ENCODE results near the gene ZCCHC3. TPM values are rescaled to one million over a fixed set of nuclear protein-coding genes. Genes with fewer than 3 reads are reported as not detected.

The ZCCHC3 gene
- total RNA-seq, 1 experiment from 2014 or later: 43.6 TPM

DNA sequence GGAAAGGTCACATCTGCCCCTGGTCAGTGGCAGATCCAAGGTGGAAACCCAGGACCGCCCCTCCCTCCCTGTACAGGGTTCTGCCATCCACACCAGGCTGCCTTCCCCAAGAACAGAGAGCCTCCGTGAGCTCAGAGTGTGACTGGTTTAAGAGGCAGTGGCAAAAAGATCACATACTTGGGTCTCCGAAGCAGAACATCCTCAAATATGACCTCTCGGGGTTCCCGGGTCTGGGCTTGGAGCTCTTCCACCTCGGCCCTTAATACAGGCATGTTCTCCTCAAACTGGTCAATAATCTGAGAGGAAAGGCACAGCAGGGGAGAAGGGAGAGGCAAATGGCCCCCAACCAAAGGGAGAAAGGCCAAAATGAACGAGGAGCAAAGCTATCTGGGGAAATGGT is 21.6 kb upstream of the ZCCHC3 start:
- peaks cover 13% of the 10 kb centered on the region for H3K4me1 Mint-ChIP-seq
- POLR2A ChIA-PET: interaction anchor here (1.0 kb wide), 1 partner anchor 48 kb away, joined by 3 read pairs; no protein-coding TSS in a partner anchor
- ATAC-seq (no peak), DNase-seq (ENCODE audit: low spot score) (no peak)
- H3K4me3 Mint-ChIP-seq: no peak overlapping the region
- peaks cover 55% of the 10 kb centered on the region for H3K36me3 Mint-ChIP-seq
- H3K9me3 Mint-ChIP-seq: no peaks in the 10 kb centered on the region
- H3K27ac Mint-ChIP-seq: no peak overlapping the region
- TF ChIP-seq NR3C1 (CRISPR knock-in tag; conservative IDR thresholded peaks at IDR 0.05; ENCODE audit: low read depth): no peak
- no peak for TF ChIP-seq FOXP1 (CRISPR knock-in tag; IDR thresholded peaks at IDR 0.05; ENCODE audit: borderline replicate concordance)
- no peak for TF ChIP-seq ZNF423 (CRISPR knock-in tag; IDR thresholded peaks at IDR 0.05)
- TF ChIP-seq, protein P1, sequence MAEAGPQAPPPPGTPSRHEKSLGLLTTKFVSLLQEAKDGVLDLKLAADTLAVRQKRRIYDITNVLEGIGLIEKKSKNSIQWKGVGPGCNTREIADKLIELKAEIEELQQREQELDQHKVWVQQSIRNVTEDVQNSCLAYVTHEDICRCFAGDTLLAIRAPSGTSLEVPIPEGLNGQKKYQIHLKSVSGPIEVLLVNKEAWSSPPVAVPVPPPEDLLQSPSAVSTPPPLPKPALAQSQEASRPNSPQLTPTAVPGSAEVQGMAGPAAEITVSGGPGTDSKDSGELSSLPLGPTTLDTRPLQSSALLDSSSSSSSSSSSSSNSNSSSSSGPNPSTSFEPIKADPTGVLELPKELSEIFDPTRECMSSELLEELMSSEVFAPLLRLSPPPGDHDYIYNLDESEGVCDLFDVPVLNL (CRISPR knock-in tag; IDR thresholded peaks at IDR 0.05; ENCODE audit: borderline replicate concordance, low read depth): no peak
- no peak for TF ChIP-seq ZSCAN18 (CRISPR knock-in tag; IDR thresholded peaks at IDR 0.05)
- H3K27me3 Mint-ChIP-seq (ENCODE audit: low read depth): peaks cover 5% of the 10 kb centered on the region
- CTCF ChIA-PET: no interaction called here

- Mint-ChIP-seq H3K4me3 (no peak overlapping the region), H3K27ac (no peak overlapping the region), H3K9me3 (no peaks in the 10 kb centered on the region), H3K4me1 (peaks cover 13% of the 10 kb centered on the region), H3K36me3 (peaks cover 60% of the 10 kb centered on the region), H3K27me3 (ENCODE audit: low read depth) (peaks cover 14% of the 10 kb centered on the region)
- CTCF ChIA-PET: interaction anchor here (2.5 to 3.3 kb wide), 3 partner anchors 11 to 53 kb away, joined by 9 to 42 read pairs (median 42); partner anchors contain the start of gene SOX12
- POLR2A ChIA-PET: no interaction called here
- DNase-seq (ENCODE audit: low spot score): no peak
- no peak for TF ChIP-seq ATF3 (CRISPR knock-in tag; conservative IDR thresholded peaks at IDR 0.05)
- TF ChIP-seq TP53 (CRISPR knock-in tag; IDR thresholded peaks at IDR 0.05): no peak
- TF ChIP-seq NFE2L1 (CRISPR knock-in tag; IDR thresholded peaks at IDR 0.05): no peak
- no peak for ATAC-seq
Observed at GRCh38 chr20:276620-277495, 20.5 kb upstream of the ZCCHC3 start.

- DNase-seq (ENCODE audit: low spot score) (no peak), ATAC-seq (no peak)
- H3K9me3 Mint-ChIP-seq: no peaks in the 10 kb centered on the region
- ChIA-PET POLR2A (no interaction called here), CTCF (interaction anchor here (0.8 to 3.3 kb wide), 5 partner anchors 11 to 53 kb away, joined by 3 to 42 read pairs (median 9); partner anchors contain the start of gene SOX12)
- no peak overlapping the region for H3K27ac Mint-ChIP-seq
- H3K4me1 Mint-ChIP-seq: peaks cover 13% of the 10 kb centered on the region
- peaks cover 65% of the 10 kb centered on the region for H3K36me3 Mint-ChIP-seq
- peaks cover 20% of the 10 kb centered on the region for H3K27me3 Mint-ChIP-seq (ENCODE audit: low read depth)
- H3K4me3 Mint-ChIP-seq: peak overlapping the region; percentile 31; the same call in 1 of the 2 replicates
- TF ChIP-seq ZNF138 (CRISPR knock-in tag; conservative IDR thresholded peaks at IDR 0.05): no peak
- TF ChIP-seq, protein P2, sequence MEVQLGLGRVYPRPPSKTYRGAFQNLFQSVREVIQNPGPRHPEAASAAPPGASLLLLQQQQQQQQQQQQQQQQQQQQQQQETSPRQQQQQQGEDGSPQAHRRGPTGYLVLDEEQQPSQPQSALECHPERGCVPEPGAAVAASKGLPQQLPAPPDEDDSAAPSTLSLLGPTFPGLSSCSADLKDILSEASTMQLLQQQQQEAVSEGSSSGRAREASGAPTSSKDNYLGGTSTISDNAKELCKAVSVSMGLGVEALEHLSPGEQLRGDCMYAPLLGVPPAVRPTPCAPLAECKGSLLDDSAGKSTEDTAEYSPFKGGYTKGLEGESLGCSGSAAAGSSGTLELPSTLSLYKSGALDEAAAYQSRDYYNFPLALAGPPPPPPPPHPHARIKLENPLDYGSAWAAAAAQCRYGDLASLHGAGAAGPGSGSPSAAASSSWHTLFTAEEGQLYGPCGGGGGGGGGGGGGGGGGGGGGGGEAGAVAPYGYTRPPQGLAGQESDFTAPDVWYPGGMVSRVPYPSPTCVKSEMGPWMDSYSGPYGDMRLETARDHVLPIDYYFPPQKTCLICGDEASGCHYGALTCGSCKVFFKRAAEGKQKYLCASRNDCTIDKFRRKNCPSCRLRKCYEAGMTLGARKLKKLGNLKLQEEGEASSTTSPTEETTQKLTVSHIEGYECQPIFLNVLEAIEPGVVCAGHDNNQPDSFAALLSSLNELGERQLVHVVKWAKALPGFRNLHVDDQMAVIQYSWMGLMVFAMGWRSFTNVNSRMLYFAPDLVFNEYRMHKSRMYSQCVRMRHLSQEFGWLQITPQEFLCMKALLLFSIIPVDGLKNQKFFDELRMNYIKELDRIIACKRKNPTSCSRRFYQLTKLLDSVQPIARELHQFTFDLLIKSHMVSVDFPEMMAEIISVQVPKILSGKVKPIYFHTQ (CRISPR knock-in tag; IDR thresholded peaks at IDR 0.05): no peak
- TF ChIP-seq, protein P3, sequence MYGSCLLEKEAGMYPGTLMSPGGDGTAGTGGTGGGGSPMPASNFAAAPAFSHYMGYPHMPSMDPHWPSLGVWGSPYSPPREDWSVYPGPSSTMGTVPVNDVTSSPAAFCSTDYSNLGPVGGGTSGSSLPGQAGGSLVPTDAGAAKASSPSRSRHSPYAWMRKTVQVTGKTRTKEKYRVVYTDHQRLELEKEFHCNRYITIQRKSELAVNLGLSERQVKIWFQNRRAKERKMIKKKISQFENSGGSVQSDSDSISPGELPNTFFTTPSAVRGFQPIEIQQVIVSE (CRISPR knock-in tag; IDR thresholded peaks at IDR 0.05; ENCODE audit: borderline replicate concordance): no peak
- TF ChIP-seq ERG (CRISPR knock-in tag; IDR thresholded peaks at IDR 0.05): no peak
- TF ChIP-seq HMGXB4 (CRISPR knock-in tag; IDR thresholded peaks at IDR 0.05): no peak
- no peak for TF ChIP-seq ZNF317 (CRISPR knock-in tag; IDR thresholded peaks at IDR 0.05; ENCODE audit: borderline replicate concordance, low read depth)
- TF ChIP-seq ZBTB21 (CRISPR knock-in tag; IDR thresholded peaks at IDR 0.05; ENCODE audit: borderline replicate concordance): no peak
- TF ChIP-seq ZNF671 (CRISPR knock-in tag; IDR thresholded peaks at IDR 0.05): no peak
- no peak for TF ChIP-seq ETV6 (CRISPR knock-in tag; IDR thresholded peaks at IDR 0.05)
- no peak for TF ChIP-seq JUN (CRISPR knock-in tag; IDR thresholded peaks at IDR 0.05)
- TF ChIP-seq, protein P4, sequence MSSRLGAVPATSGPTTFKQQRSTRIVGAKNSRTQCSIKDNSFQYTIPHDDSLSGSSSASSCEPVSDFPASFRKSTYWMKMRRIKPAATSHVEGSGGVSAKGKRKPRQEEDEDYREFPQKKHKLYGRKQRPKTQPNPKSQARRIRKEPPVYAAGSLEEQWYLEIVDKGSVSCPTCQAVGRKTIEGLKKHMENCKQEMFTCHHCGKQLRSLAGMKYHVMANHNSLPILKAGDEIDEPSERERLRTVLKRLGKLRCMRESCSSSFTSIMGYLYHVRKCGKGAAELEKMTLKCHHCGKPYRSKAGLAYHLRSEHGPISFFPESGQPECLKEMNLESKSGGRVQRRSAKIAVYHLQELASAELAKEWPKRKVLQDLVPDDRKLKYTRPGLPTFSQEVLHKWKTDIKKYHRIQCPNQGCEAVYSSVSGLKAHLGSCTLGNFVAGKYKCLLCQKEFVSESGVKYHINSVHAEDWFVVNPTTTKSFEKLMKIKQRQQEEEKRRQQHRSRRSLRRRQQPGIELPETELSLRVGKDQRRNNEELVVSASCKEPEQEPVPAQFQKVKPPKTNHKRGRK (CRISPR knock-in tag; IDR thresholded peaks at IDR 0.05; ENCODE audit: borderline replicate concordance): no peak
- no peak for TF ChIP-seq ATF1 (CRISPR knock-in tag; IDR thresholded peaks at IDR 0.05)
Observed at GRCh38 chr20:277496-277781, 19.9 kb upstream of the ZCCHC3 start.

Data from WTC11 (cell line).